K562 (cell line): ENCODE measurements around the gene TCF20. TPM values are rescaled to one million over a fixed set of nuclear protein-coding genes. Genes with fewer than 3 reads are reported as not detected.

Experiments used
- HDAC6 ChIP-seq: IDR thresholded peaks from 2 replicates; pipeline ENCODE4 v1.6.1; 2012; ENCODE audit warnings: low read depth, mild to moderate bottlenecking, control low read depth, inconsistent platforms, low read length, moderate library complexity
- ZBTB26 ChIP-seq: fragments of 450-650 bp; formaldehyde crosslinking; IDR thresholded peaks from 2 replicates; pipeline ENCODE4 v1.4.0; 2022; ENCODE audit warnings: missing genetic modification characterization
- polyA plus RNA-seq, 8 experiments: library from polyadenylated mRNA; depleted of rRNA in 4 of 8; stranded (reverse) in 5 of 8; unstranded in 3 of 8; fragments of >200 nt; fragmentation: Nextera tagmentation in 2 of 8; fragmentation: Illumina TruSeq in 1 of 8; extraction: Ambion mirVana in 2 of 8; extraction: Trizol in 1 of 8; gene quantifications; 2 replicates each; pipeline versions ENCODE4 v1.2.1 to v1.2.3, GENCODE V29; 2011 to 2014; ENCODE audit warnings: inconsistent platforms in 1 of 8, missing spikeins in 1 of 8
- total RNA-seq, 7 experiments: library from RNA; depleted of rRNA in 6 of 7; stranded (reverse); fragments of >200 nt in 6 of 7; fragmentation: Illumina TruSeq in 2 of 7; extraction: Trizol in 2 of 7; gene quantifications; 2 replicates each; pipeline versions ENCODE4 v1.2.1 to v1.2.3, GENCODE V29; 2011 to 2021; ENCODE audit warnings: low replicate concordance in 1 of 7
- TF ChIP-seq, protein P1 (sequence below): sonication (generic); formaldehyde crosslinking; IDR thresholded peaks from 2 replicates; pipeline ENCODE4 v1.8.1; 2023; ENCODE audit warnings: mild to moderate bottlenecking, missing genetic modification reagents
- TF ChIP-seq, protein P2 (sequence below), 3 experiments: fragments of 200-800 bp in 1 of 3; fragments of 250-450 bp in 1 of 3; fragments of 450-650 bp in 1 of 3; sonication (Bioruptor Pico) in 1 of 3; sonication (Bioruptor generic) in 1 of 3; formaldehyde crosslinking in 1 of 3; IDR thresholded peaks; 2 replicates each; pipeline versions ENCODE4 v1.6.1 to v1.8.0; 2016 to 2022; ENCODE audit warnings: mild to moderate bottlenecking in 2 of 3, missing genetic modification characterization in 2 of 3, missing compliant biosample characterization in 1 of 3, moderate library complexity in 1 of 3

TCF20 gene
- total and polyA plus RNA-seq, 9 of the 15 experiments (the other 6 are each of a cell fraction or from before 2014, with no cell fraction given), result 0.35 to 43.6 (median 17.5) TPM

- TF ChIP-seq ZBTB26 (CRISPR knock-in tag) (no peak), HDAC6 (no peak)
- TF ChIP-seq, protein P1, sequence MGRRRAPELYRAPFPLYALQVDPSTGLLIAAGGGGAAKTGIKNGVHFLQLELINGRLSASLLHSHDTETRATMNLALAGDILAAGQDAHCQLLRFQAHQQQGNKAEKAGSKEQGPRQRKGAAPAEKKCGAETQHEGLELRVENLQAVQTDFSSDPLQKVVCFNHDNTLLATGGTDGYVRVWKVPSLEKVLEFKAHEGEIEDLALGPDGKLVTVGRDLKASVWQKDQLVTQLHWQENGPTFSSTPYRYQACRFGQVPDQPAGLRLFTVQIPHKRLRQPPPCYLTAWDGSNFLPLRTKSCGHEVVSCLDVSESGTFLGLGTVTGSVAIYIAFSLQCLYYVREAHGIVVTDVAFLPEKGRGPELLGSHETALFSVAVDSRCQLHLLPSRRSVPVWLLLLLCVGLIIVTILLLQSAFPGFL (CRISPR knock-in tag), result no peak
- TF ChIP-seq, protein P2, sequence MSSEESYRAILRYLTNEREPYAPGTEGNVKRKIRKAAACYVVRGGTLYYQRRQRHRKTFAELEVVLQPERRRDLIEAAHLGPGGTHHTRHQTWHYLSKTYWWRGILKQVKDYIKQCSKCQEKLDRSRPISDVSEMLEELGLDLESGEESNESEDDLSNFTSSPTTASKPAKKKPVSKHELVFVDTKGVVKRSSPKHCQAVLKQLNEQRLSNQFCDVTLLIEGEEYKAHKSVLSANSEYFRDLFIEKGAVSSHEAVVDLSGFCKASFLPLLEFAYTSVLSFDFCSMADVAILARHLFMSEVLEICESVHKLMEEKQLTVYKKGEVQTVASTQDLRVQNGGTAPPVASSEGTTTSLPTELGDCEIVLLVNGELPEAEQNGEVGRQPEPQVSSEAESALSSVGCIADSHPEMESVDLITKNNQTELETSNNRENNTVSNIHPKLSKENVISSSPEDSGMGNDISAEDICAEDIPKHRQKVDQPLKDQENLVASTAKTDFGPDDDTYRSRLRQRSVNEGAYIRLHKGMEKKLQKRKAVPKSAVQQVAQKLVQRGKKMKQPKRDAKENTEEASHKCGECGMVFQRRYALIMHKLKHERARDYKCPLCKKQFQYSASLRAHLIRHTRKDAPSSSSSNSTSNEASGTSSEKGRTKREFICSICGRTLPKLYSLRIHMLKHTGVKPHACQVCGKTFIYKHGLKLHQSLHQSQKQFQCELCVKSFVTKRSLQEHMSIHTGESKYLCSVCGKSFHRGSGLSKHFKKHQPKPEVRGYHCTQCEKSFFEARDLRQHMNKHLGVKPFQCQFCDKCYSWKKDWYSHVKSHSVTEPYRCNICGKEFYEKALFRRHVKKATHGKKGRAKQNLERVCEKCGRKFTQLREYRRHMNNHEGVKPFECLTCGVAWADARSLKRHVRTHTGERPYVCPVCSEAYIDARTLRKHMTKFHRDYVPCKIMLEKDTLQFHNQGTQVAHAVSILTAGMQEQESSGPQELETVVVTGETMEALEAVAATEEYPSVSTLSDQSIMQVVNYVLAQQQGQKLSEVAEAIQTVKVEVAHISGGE (CRISPR knock-in tag; IDR thresholded peaks at IDR 0.05), result no peak
Measured at GRCh38 chr22:42296883-42297282, 26.4 kb upstream of the TCF20 start (continued).
